Parathyroid adenoma (tissue), 2 donors: ENCODE data around the gene PSMB7.

Experiments used
- H2AFZ ChIP-seq: fragments of 300-600 bp; sonication (generic); one replicate; pipeline ENCODE4 v1.7.0; 2017; ENCODE audit warnings: antibody characterized with exemption, mild to moderate bottlenecking
- H3K27ac ChIP-seq: fragments of 300-600 bp; sonication (generic); one replicate; pipeline ENCODE4 v1.7.0; 2017
- H3K27me3 ChIP-seq: fragments of 300-600 bp; sonication (generic); one replicate; pipeline ENCODE4 v1.7.0; 2017; ENCODE audit warnings: low read length; ENCODE audit not compliant: control insufficient read depth, insufficient read depth
- H3K36me3 ChIP-seq: fragments of 300-600 bp; sonication (generic); one replicate; pipeline ENCODE4 v1.7.0; 2017; ENCODE audit warnings: low read length; ENCODE audit not compliant: control insufficient read depth, insufficient read depth
- H3K4me1 ChIP-seq: fragments of 300-600 bp; sonication (generic); one replicate; pipeline ENCODE4 v1.7.0; 2017; ENCODE audit warnings: control low read depth
- H3K4me2 ChIP-seq: fragments of 300-600 bp; sonication (generic); one replicate; pipeline ENCODE4 v1.7.0; 2017; ENCODE audit warnings: low read length
- H3K4me3 ChIP-seq: fragments of 300-600 bp; sonication (generic); one replicate; pipeline ENCODE4 v1.7.0; 2017; ENCODE audit warnings: low read depth, low read length
- H3K79me2 ChIP-seq: fragments of 300-600 bp; sonication (generic); one replicate; pipeline ENCODE4 v1.7.0; 2017; ENCODE audit warnings: control low read depth
- H3K9ac ChIP-seq: fragments of 300-600 bp; sonication (generic); one replicate; pipeline ENCODE4 v1.7.0; 2017; ENCODE audit warnings: mild to moderate bottlenecking
- H3K9me3 ChIP-seq: fragments of 300-600 bp; sonication (generic); one replicate; pipeline ENCODE4 v1.7.0; 2017; ENCODE audit warnings: low read length; ENCODE audit not compliant: control insufficient read depth
- TF ChIP-seq, protein P1 (sequence below): fragments of 300-600 bp; sonication (generic); IDR thresholded peaks from one replicate; pipeline ENCODE4 v1.7.0; 2017; ENCODE audit warnings: antibody characterized with exemption, mild to moderate bottlenecking
- donor health status: primary hyperparathyroidism.

The PSMB7 gene

DNA sequence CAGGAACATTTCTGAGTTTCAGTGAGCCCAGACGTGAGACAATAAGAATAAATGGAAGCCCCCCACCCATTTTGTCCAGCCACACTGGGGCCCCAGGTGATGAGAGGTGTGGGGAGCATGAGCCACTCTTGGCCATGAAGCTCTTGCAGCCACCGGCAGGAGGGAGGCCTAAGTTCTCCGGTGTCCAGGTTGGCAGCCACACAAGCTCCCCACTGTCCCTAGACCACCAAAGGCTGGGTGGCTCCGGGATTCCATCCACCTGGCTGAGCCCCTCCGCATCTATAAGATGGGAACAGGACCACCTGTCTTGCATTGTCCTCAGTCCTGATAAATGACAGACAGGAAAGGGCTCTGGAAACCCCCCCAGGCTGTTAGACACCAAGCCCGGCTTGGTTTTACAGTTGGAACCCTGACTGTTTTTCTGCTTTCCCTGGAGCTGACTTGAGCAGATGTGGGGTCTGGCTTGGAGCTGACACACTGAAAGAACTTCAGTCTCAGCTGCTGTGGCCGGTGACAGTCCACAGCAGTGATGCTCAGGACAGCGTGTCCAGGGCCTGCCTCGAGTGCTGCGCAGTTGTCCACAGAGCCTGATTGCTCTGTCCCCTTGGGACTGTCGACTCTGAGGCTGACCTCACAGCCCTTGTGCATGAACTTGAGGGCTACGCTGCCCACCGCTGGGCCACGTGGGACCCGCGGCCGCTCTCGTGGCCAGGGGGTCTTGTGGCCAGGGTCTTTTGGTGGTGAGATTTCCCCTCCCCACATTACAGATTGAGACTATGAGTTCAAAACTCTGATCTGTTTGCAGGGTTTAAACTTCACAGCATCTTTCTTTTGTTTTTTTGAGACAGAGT lies 74.8 kb downstream of the PSMB7 start:
- TF ChIP-seq, protein P1, sequence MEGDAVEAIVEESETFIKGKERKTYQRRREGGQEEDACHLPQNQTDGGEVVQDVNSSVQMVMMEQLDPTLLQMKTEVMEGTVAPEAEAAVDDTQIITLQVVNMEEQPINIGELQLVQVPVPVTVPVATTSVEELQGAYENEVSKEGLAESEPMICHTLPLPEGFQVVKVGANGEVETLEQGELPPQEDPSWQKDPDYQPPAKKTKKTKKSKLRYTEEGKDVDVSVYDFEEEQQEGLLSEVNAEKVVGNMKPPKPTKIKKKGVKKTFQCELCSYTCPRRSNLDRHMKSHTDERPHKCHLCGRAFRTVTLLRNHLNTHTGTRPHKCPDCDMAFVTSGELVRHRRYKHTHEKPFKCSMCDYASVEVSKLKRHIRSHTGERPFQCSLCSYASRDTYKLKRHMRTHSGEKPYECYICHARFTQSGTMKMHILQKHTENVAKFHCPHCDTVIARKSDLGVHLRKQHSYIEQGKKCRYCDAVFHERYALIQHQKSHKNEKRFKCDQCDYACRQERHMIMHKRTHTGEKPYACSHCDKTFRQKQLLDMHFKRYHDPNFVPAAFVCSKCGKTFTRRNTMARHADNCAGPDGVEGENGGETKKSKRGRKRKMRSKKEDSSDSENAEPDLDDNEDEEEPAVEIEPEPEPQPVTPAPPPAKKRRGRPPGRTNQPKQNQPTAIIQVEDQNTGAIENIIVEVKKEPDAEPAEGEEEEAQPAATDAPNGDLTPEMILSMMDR, result no peak
- no peak overlapping the region for H3K27ac ChIP-seq
- H3K9me3 ChIP-seq, result no peaks in the 10 kb centered on the region
- H3K4me2 ChIP-seq, result no peak overlapping the region
- no peak overlapping the region for H3K9ac ChIP-seq
- no peak overlapping the region for H2AFZ ChIP-seq
- H3K27me3 ChIP-seq, result no peaks in the 10 kb centered on the region
- no peaks in the 10 kb centered on the region for H3K79me2 ChIP-seq
- no peaks in the 10 kb centered on the region for H3K4me1 ChIP-seq
- H3K4me3 ChIP-seq, result no peak overlapping the region
- H3K36me3 ChIP-seq, result no peaks in the 10 kb centered on the region

DNA sequence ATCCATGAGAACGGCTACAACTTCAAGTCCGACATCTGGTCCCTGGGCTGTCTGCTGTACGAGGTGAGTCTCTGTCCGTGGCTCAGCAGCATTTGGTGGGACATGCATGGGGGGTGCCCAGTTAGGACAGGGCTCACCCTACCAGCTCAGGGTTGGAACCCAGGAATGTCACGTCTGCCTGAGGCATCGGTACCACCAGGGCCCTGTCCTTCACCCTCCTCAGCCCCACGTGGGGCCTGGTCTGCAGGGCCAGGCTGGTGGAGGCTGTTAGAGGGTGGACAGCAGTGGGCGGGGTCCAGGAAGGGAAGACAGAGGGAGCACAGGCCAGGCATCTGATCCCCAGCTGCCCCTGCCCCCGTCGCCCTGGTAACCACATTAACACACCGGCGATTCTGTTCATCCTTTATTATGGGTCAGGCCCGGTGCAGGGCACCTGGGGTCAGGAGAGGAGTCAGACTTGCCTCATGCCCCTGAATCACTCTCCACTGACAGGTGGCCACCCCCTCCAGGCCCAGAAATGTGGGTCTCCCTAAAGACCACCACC lies 75.6 kb downstream of the PSMB7 start:
- Histone ChIP-seq H3K9ac (no peak overlapping the region), H3K27me3 (no peaks in the 10 kb centered on the region), H3K4me1 (no peaks in the 10 kb centered on the region), H3K27ac (no peak overlapping the region), H3K4me2 (no peak overlapping the region), H3K9me3 (no peaks in the 10 kb centered on the region), H2AFZ (no peak overlapping the region), H3K36me3 (no peaks in the 10 kb centered on the region), H3K79me2 (no peaks in the 10 kb centered on the region), H3K4me3 (no peak overlapping the region)
- TF ChIP-seq, protein P1, result no peak

DNA sequence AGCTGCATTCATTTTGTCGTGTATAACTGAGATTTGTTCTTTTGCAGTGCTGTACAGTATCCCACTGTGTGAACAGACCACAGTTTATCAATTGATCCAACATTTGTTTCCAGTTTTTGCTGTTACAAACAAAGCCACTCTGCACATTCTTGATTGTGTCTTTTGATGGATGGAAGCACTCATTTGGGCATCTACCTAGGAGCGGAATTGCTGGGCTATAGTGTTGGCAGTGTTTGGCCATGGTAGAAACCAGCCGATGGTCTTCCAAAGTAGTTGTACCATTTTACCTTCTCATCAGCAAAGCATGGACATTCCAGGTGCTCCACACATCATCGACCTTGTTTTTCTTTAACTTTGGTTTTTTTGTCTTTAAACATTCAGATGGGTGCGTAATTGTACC lies 77.7 kb downstream of the PSMB7 start:
- Histone ChIP-seq H2AFZ (no peak overlapping the region), H3K4me1 (no peaks in the 10 kb centered on the region), H3K27ac (no peak overlapping the region), H3K4me3 (no peak overlapping the region), H3K9me3 (no peaks in the 10 kb centered on the region), H3K4me2 (no peak overlapping the region), H3K27me3 (no peaks in the 10 kb centered on the region), H3K9ac (no peak overlapping the region), H3K36me3 (no peaks in the 10 kb centered on the region), H3K79me2 (no peaks in the 10 kb centered on the region)
- TF ChIP-seq, protein P1, result no peak

DNA sequence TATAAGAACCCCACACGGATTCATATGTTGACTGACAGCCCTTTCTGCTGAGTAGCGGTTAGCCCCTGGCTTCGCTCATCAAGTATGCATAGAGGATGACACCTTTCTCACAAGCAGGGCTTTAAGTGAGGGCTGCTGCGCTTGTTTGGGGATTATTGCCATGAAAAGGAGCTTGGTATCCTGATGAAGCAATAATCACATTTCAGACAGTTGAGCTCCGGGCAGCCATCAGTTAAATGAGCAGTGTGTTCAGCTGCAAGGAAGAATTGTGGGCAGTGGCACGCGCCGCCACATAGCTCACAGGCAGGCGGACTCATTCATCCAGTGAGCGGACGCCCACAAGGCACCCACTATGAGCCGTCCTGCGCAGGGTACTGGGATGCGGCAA lies 79.9 kb downstream of the PSMB7 start:
- no peaks in the 10 kb centered on the region for H3K4me1 ChIP-seq
- no peaks in the 10 kb centered on the region for H3K36me3 ChIP-seq
- no peak overlapping the region for H2AFZ ChIP-seq
- H3K79me2 ChIP-seq, result no peaks in the 10 kb centered on the region
- H3K4me3 ChIP-seq, result no peak overlapping the region
- TF ChIP-seq, protein P1, result no peak
- H3K27ac ChIP-seq, result no peak overlapping the region
- no peaks in the 10 kb centered on the region for H3K27me3 ChIP-seq
- no peak overlapping the region for H3K9ac ChIP-seq
- no peak overlapping the region for H3K4me2 ChIP-seq
- H3K9me3 ChIP-seq, result no peaks in the 10 kb centered on the region
